ENCODE measurements around the gene TCP10L. TPM values are rescaled to one million over a fixed set of nuclear protein-coding genes. Genes with fewer than 3 reads are reported as not detected.

Gene TCP10L
- total and polyA plus RNA-seq, 9 donors: 0.48 to 5.2 (median 1.7) TPM

DNA sequence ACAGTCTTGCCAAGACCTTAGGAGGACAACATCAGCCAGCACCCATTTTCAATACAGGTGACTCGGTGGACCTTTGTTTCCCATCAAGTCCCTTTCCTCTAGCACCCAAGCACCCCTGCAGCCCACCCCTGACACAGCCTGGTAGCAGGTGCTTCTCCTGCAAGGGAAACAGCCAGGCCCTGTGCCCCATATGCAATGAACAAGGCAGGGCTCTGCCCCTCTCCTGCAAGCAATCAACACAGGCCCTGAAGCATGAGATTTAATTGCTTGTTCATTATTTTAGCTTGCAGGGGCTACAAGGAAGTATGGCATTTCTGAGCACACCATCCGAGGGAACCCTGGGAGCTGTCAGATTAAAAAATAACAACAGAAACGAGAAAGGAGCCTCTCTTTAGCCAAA, 35.4 kb downstream of the TCP10L start:
- Histone ChIP-seq H3K4me1 (ENCODE audit: insufficient read depth) (no peaks in the 10 kb centered on the region), H3K4me3 (no peak overlapping the region), H3K27me3 (no peaks in the 10 kb centered on the region), H3K27ac (no peak overlapping the region), H3K9me3 (no peaks in the 10 kb centered on the region), H3K36me3 (no peaks in the 10 kb centered on the region)
- TF ChIP-seq POLR2A (IDR thresholded peaks at IDR 0.05): no peak
- TF ChIP-seq, protein P1, sequence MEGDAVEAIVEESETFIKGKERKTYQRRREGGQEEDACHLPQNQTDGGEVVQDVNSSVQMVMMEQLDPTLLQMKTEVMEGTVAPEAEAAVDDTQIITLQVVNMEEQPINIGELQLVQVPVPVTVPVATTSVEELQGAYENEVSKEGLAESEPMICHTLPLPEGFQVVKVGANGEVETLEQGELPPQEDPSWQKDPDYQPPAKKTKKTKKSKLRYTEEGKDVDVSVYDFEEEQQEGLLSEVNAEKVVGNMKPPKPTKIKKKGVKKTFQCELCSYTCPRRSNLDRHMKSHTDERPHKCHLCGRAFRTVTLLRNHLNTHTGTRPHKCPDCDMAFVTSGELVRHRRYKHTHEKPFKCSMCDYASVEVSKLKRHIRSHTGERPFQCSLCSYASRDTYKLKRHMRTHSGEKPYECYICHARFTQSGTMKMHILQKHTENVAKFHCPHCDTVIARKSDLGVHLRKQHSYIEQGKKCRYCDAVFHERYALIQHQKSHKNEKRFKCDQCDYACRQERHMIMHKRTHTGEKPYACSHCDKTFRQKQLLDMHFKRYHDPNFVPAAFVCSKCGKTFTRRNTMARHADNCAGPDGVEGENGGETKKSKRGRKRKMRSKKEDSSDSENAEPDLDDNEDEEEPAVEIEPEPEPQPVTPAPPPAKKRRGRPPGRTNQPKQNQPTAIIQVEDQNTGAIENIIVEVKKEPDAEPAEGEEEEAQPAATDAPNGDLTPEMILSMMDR (IDR thresholded peaks at IDR 0.05): no peak
- no peak for TF ChIP-seq EP300 (IDR thresholded peaks at IDR 0.05)
- intact Hi-C loops (cut with DNase I): no loop called here
- 53 to 90% (median 85%) methylated on average over 3 of the region's 3 CpGs for WGBS, 3 donors
- no peak for DNase-seq

DNA sequence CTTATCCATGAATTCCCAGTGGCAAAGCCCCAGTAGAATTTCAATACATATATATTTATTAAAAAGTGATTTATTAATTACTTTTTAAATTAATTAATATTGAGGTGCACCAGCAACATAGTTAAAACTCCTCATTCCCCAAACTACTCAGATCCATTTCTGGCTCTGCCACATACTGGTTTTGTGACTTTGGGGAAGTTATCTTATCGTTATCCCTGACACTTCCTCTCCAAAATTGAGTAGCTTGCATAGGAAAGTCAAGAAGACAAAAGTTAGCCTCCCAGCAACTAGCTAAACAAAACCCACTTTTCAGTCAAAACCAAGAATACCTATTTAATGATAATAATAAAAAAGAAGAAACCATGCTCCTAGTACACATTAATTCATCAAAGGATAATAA, 35.9 kb downstream of the TCP10L start:
- TF ChIP-seq EP300 (IDR thresholded peaks at IDR 0.05) (no peak), POLR2A (IDR thresholded peaks at IDR 0.05) (no peak)
- TF ChIP-seq, protein P1 (IDR thresholded peaks at IDR 0.05): no peak
- WGBS, 3 donors: 71 to 90% (median 81%) methylated on average over 1 of the region's 1 CpG
- H3K27ac ChIP-seq: no peak overlapping the region

DNA sequence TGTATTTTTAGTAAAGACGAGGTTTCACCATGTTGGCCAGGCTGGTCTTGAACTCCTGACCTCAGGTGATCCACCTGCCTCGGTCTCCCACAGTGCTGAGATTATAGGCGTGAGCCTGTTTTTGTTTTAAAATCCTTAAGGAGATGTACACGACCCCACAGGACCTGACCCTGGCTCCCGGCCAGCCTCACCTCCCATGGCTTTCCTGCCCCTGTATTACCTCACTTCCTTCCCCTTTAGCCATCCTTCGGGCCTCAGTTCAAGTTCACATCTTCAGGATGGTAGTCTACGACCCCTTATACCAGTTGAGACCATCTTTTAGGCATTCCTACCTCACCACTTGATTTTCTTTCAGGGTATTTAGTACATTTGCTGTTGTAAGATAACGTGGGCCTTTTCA, 36.3 kb downstream of the TCP10L start:
- no peak for DNase-seq
- intact Hi-C loops (cut with DNase I): no loop called here
- no peaks in the 10 kb centered on the region for H3K4me1 ChIP-seq (ENCODE audit: insufficient read depth)
- H3K27ac ChIP-seq: no peak overlapping the region
- TF ChIP-seq, protein P1 (IDR thresholded peaks at IDR 0.05): no peak
- no peak for TF ChIP-seq EP300 (IDR thresholded peaks at IDR 0.05)
- H3K27me3 ChIP-seq: no peaks in the 10 kb centered on the region
- H3K9me3 ChIP-seq: no peaks in the 10 kb centered on the region
- 79 to 87% (median 84%) methylated on average over 8 of the region's 8 CpGs for WGBS, 3 donors
- no peaks in the 10 kb centered on the region for H3K36me3 ChIP-seq
- no peak overlapping the region for H3K4me3 ChIP-seq

More for the DNA sequence above, 35.9 kb downstream of the TCP10L start:
- H3K36me3 ChIP-seq: no peaks in the 10 kb centered on the region
- H3K27me3 ChIP-seq: no peaks in the 10 kb centered on the region
- H3K4me1 ChIP-seq (ENCODE audit: insufficient read depth): no peaks in the 10 kb centered on the region
- no peak overlapping the region for H3K4me3 ChIP-seq
- intact Hi-C loops (cut with DNase I): no loop called here
- no peaks in the 10 kb centered on the region for H3K9me3 ChIP-seq
- DNase-seq: no peak

DNA sequence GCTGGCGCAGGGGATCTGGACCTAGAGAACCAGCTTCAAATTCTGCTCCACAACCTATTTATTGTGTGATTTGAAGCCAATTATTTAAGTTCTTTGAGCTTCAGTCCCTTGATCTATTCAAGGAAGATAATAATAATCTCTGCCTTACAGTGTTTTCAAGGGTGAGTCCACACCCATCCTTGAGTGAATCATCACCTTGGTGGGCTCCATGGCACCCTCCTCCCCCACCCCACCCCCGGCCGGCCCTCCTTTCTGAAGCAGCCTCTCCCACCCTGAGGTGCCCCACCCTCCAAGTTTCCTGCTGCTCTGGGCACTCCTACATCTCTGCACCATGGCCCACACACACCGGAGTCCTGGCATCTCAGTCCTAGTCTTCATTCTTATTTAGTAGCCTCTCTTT, 38.3 kb downstream of the TCP10L start:
- H3K9me3 ChIP-seq: no peaks in the 10 kb centered on the region
- H3K27ac ChIP-seq: no peak overlapping the region
- H3K4me1 ChIP-seq (ENCODE audit: insufficient read depth): no peaks in the 10 kb centered on the region
- 88 to 90% (median 90%) methylated on average over 4 of the region's 4 CpGs for WGBS, 3 donors
- TF ChIP-seq POLR2A (IDR thresholded peaks at IDR 0.05) (no peak), EP300 (IDR thresholded peaks at IDR 0.05) (no peak)
- TF ChIP-seq, protein P1 (IDR thresholded peaks at IDR 0.05): no peak
- intact Hi-C loops (cut with DNase I): no loop called here
- H3K4me3 ChIP-seq: no peak overlapping the region
- no peak for DNase-seq
- H3K36me3 ChIP-seq: no peaks in the 10 kb centered on the region
- no peaks in the 10 kb centered on the region for H3K27me3 ChIP-seq
